Endothelial cell (in vitro differentiated cells): ENCODE results near the gene NHLRC2. TPM values are rescaled to one million over a fixed set of nuclear protein-coding genes. Genes with fewer than 3 reads are reported as not detected.

Experiments used
- DNase-seq: peaks from one replicate; pipeline ENCODE4 v3.0.0; 2021; ENCODE audit warnings: low spot score
- H3K27ac Mint-ChIP-seq: one replicate; pipeline ENCODE4 v1.8.0; 2021; ENCODE audit warnings: mixed read lengths, inconsistent platforms; ENCODE audit not compliant: unreplicated experiment
- H3K27me3 Mint-ChIP-seq: one replicate; pipeline ENCODE4 v1.8.0; 2021; ENCODE audit warnings: mild to moderate bottlenecking, moderate library complexity, mixed read lengths, inconsistent platforms; ENCODE audit not compliant: unreplicated experiment
- H3K36me3 Mint-ChIP-seq: one replicate; pipeline ENCODE4 v1.8.0; 2021; ENCODE audit warnings: mild to moderate bottlenecking, low read depth, mixed read lengths, inconsistent platforms; ENCODE audit not compliant: unreplicated experiment
- H3K4me1 Mint-ChIP-seq: one replicate; pipeline ENCODE4 v1.8.0; 2021; ENCODE audit warnings: mild to moderate bottlenecking, mixed read lengths, inconsistent platforms; ENCODE audit not compliant: unreplicated experiment
- H3K4me3 Mint-ChIP-seq: one replicate; pipeline ENCODE4 v1.8.0; 2021; ENCODE audit warnings: mild to moderate bottlenecking, mixed read lengths, inconsistent platforms; ENCODE audit not compliant: unreplicated experiment
- H3K9me3 Mint-ChIP-seq: one replicate; pipeline ENCODE4 v1.8.0; 2021; ENCODE audit warnings: mixed read lengths, inconsistent platforms; ENCODE audit not compliant: unreplicated experiment
- CTCF ChIP-seq: fragments of 200-600 bp; sonication (generic); IDR thresholded peaks from one replicate; pipeline ENCODE4 v1.5.0; 2021; ENCODE audit warnings: antibody characterized with exemption; ENCODE audit not compliant: unreplicated experiment
- total RNA-seq: library from RNA; stranded (reverse); fragmentation: NEBNext Ultra II Directional; extraction: Animal tissue kit (Norgen Biotek cat#: 25700); gene quantifications from one replicate; pipeline ENCODE4 v1.2.1, GENCODE V29; 2021; ENCODE audit not compliant: unreplicated experiment

Gene NHLRC2
- total RNA-seq, 1 donor from 2014 or later: 22.5 TPM

- no peaks in the 10 kb centered on the region for H3K9me3 Mint-ChIP-seq
- no peak overlapping the region for H3K4me3 Mint-ChIP-seq
- H3K27me3 Mint-ChIP-seq: no peaks in the 10 kb centered on the region
- TF ChIP-seq CTCF: no peak
- DNase-seq: no peak
- no peaks in the 10 kb centered on the region for H3K36me3 Mint-ChIP-seq
- H3K4me1 Mint-ChIP-seq: no peaks in the 10 kb centered on the region
- H3K27ac Mint-ChIP-seq: no peak overlapping the region
These were observed 65.7 kb downstream of the NHLRC2 start for GRCh38 chr10:113920114-113920513.

DNA sequence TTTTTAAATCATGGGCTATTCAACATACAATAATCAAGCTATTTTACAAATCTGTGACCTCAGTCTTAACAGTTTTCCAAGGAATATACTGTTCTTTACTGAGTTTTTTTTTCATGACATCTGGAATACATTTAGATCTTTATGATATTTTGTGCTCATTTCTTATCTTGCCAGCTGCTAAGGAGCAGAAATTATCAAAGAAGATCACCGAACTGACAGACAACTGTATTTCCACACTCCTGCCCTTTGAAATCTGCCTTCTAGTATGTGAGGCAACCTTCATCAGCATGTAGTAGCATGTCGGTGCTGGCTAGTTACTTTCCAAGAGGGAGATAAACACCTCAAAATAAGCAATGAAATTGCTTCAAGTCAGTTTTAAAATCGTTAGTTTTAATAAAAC is 66.4 kb downstream of the NHLRC2 start:
- H3K27me3 Mint-ChIP-seq: no peaks in the 10 kb centered on the region
- H3K9me3 Mint-ChIP-seq: no peaks in the 10 kb centered on the region
- H3K4me3 Mint-ChIP-seq: no peak overlapping the region
- H3K27ac Mint-ChIP-seq: no peak overlapping the region
- DNase-seq: no peak
- H3K4me1 Mint-ChIP-seq: no peaks in the 10 kb centered on the region
- H3K36me3 Mint-ChIP-seq: no peaks in the 10 kb centered on the region
- no peak for TF ChIP-seq CTCF

DNA sequence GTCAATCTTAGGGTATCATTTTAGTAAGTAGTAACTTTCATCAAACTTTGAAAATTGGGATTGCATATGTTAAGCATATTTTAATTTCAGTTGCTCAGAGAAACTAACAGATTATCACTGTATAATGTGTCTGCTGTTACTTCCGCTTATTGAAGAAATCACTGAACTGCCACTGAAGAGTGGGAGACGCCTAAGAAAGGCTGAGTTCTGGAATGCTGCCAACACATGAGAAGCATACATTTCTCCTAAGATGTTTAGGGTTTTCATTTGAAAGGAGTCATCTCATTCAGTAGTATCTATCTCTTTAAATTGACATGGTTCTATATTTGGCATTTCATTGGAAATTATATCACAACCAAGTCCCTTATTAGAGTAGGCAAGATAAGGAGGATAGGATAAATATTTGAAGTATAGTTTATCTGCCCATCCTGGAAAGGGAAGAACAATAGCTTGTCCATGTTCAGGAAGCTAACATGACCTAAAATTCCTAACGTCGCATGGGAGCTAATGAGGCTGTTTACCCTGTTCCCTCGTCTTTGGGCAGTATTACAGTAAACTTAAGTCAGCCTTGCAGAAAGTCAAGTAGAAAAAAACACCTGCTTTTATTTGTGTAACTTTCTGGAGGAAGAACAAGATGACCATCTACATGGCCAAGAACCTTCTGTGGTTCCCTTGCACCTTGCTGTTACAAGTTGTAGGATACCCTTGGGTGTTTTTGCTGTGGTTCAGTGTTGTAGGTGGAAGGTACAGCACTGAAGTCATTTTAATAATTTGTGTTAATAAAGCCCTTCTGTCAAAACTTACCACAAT is 67.3 kb downstream of the NHLRC2 start:
- no peak for TF ChIP-seq CTCF
- H3K4me1 Mint-ChIP-seq: no peaks in the 10 kb centered on the region
- H3K9me3 Mint-ChIP-seq: no peaks in the 10 kb centered on the region
- no peak for DNase-seq
- H3K27me3 Mint-ChIP-seq: no peaks in the 10 kb centered on the region
- no peaks in the 10 kb centered on the region for H3K36me3 Mint-ChIP-seq
- H3K27ac Mint-ChIP-seq: no peak overlapping the region
- H3K4me3 Mint-ChIP-seq: no peak overlapping the region

- H3K4me3 Mint-ChIP-seq: no peak overlapping the region
- no peak for TF ChIP-seq CTCF
- H3K27ac Mint-ChIP-seq: no peak overlapping the region
- H3K4me1 Mint-ChIP-seq: no peaks in the 10 kb centered on the region
- no peaks in the 10 kb centered on the region for H3K27me3 Mint-ChIP-seq
- H3K36me3 Mint-ChIP-seq: no peaks in the 10 kb centered on the region
- DNase-seq: no peak
- H3K9me3 Mint-ChIP-seq: no peaks in the 10 kb centered on the region
These were observed 68.5 kb downstream of the NHLRC2 start for GRCh38 chr10:113922787-113923570.

- Mint-ChIP-seq H3K4me3 (no peak overlapping the region), H3K4me1 (no peaks in the 10 kb centered on the region), H3K36me3 (no peaks in the 10 kb centered on the region), H3K27me3 (no peaks in the 10 kb centered on the region), H3K9me3 (no peaks in the 10 kb centered on the region), H3K27ac (no peak overlapping the region)
- DNase-seq: no peak
- no peak for TF ChIP-seq CTCF
These were observed 69.7 kb downstream of the NHLRC2 start for GRCh38 chr10:113924186-113924585.
